Measurements from ENCODE around the gene HOMER1. TPM values are rescaled to one million over a fixed set of nuclear protein-coding genes. Genes with fewer than 3 reads are reported as not detected.

HOMER1 gene
- total and polyA plus RNA-seq, 2 of the 13 experiments (the other 11 are each of a cell fraction or from before 2014, with no cell fraction given) = 5.3 to 24.8 TPM

GRCh38 chr5:79514391-79515105 lies 614 bp upstream of the HOMER1 start (continued):
- TF ChIP-seq ZBTB39 (CRISPR knock-in tag; IDR thresholded peaks at IDR 0.05) (no peak; the same call in 1 of the 2 replicates), E2F1 (CRISPR knock-in tag; IDR thresholded peaks at IDR 0.05) (no peak), ZNF564 (CRISPR knock-in tag; IDR thresholded peaks at IDR 0.05) (peak; percentile 68; the same call in 1 of the 2 replicates), THAP8 (CRISPR knock-in tag; IDR thresholded peaks at IDR 0.05; ENCODE audit: borderline replicate concordance) (peak; percentile 86; the same call in 1 of the 2 replicates), TP53 (CRISPR knock-in tag; conservative IDR thresholded peaks at IDR 0.05) (no peak), ZNF674 (CRISPR knock-in tag; IDR thresholded peaks at IDR 0.05; ENCODE audit: low read depth) (peak; percentile 68; the same call in 1 of the 2 replicates), ZFP1 (CRISPR knock-in tag; IDR thresholded peaks at IDR 0.05) (no peak), ZNF33A (CRISPR knock-in tag; IDR thresholded peaks at IDR 0.05; ENCODE audit: borderline replicate concordance) (no peak), TBP (CRISPR knock-in tag; IDR thresholded peaks at IDR 0.05) (0 out of 2 replicates have a peak, but pooled peaks have one; percentile 13), FOSL1 (CRISPR knock-in tag; IDR thresholded peaks at IDR 0.05; ENCODE audit: borderline replicate concordance) (no peak), ZNF703 (CRISPR knock-in tag; IDR thresholded peaks at IDR 0.05; ENCODE audit: borderline replicate concordance) (no peak), THAP7 (CRISPR knock-in tag; IDR thresholded peaks at IDR 0.05) (no peak), POLR2AphosphoS5 (IDR thresholded peaks at IDR 0.05; ENCODE audit: low read depth, low read length) (peak; percentile 76), RBAK (CRISPR knock-in tag; IDR thresholded peaks at IDR 0.05) (0 out of 2 replicates have a peak, but pooled peaks have one; percentile 36), ZNF468 (CRISPR knock-in tag; IDR thresholded peaks at IDR 0.05) (no peak), HMG20A (CRISPR knock-in tag; IDR thresholded peaks at IDR 0.05; ENCODE audit: borderline replicate concordance) (no peak; the same call in 1 of the 2 replicates)
- TF ChIP-seq, protein P1, sequence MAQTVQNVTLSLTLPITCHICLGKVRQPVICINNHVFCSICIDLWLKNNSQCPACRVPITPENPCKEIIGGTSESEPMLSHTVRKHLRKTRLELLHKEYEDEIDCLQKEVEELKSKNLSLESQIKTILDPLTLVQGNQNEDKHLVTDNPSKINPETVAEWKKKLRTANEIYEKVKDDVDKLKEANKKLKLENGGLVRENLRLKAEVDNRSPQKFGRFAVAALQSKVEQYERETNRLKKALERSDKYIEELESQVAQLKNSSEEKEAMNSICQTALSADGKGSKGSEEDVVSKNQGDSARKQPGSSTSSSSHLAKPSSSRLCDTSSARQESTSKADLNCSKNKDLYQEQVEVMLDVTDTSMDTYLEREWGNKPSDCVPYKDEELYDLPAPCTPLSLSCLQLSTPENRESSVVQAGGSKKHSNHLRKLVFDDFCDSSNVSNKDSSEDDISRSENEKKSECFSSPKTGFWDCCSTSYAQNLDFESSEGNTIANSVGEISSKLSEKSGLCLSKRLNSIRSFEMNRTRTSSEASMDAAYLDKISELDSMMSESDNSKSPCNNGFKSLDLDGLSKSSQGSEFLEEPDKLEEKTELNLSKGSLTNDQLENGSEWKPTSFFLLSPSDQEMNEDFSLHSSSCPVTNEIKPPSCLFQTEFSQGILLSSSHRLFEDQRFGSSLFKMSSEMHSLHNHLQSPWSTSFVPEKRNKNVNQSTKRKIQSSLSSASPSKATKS (CRISPR knock-in tag; IDR thresholded peaks at IDR 0.05) = no peak
- TF ChIP-seq, protein P2, sequence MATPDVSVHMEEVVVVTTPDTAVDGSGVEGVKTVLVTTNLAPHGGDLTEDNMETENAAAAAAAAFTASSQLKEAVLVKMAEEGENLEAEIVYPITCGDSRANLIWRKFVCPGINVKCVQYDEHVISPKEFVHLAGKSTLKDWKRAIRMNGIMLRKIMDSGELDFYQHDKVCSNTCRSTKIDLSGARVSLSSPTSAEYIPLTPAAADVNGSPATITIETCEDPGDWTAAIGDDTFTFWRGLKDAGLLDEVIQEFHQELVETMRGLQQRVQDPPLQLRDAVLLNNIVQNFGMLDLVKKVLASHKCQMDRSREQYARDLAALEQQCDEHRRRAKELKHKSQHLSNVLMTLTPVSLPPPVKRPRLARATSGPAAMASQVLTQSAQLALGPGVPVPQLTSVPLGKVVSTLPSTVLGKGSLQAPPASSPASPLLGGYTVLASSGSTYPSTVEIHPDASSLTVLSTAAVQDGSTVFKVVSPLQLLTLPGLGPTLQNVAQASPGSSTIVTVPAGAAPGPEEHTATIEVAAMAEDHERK (CRISPR knock-in tag; IDR thresholded peaks at IDR 0.05; ENCODE audit: low read depth) = peak; percentile 92
